RWPE1 (cell line): Measurements from ENCODE around the gene C5orf52.
"Not testable (repeated sequence)": the region's sequence is repeated elsewhere in the genome, so short reads cannot be mapped to it uniquely, and the experiment has no call there.

Experiments
- CTCF ChIA-PET: fragments of 350-600 bp; sonication (Branson Sonifier 250); formaldehyde crosslinking; extraction: SDS; loops from one replicate; lab custom pipeline; 2021; lab: Yijun Ruan, JAX
- POLR2A ChIA-PET: fragments of 400-600 bp; formaldehyde crosslinking; extraction: SDS; loops from one replicate; lab custom pipeline; 2020; ENCODE audit warnings: antibody characterized with exemption; ENCODE audit not compliant: low non-redundant PET; lab: Yijun Ruan, JAX
- DNase-seq: peaks from one replicate; pipeline ENCODE4 v3.0.0; 2012; ENCODE audit warnings: low spot score
- H3K27ac ChIP-seq: fragments of 450-650 bp; 2 replicates; pipeline ENCODE4 v1.5.1; 2017
- CTCF ChIP-seq: fragments of 450-650 bp; conservative IDR thresholded peaks from 2 replicates; pipeline ENCODE4 v1.5.1; 2017; ENCODE audit warnings: low read depth, mild to moderate bottlenecking

Gene C5orf52

GRCh38 chr5:157677931-157678330 is 6.6 kb downstream of the C5orf52 start:
- no peak for DNase-seq
- ChIA-PET CTCF (no interaction called here), POLR2A (no interaction called here)
- H3K27ac ChIP-seq: no peak overlapping the region
- no peak for TF ChIP-seq CTCF

- no peak overlapping the region for H3K27ac ChIP-seq
- CTCF ChIA-PET: interaction anchor here (0.6 kb wide), 1 partner anchor 72 kb away, joined by 3 read pairs; no protein-coding TSS in a partner anchor
- POLR2A ChIA-PET: no interaction called here
- TF ChIP-seq CTCF: no peak
- DNase-seq: no peak
These were observed 8.5 kb downstream of the C5orf52 start for GRCh38 chr5:157679801-157680200.

- CTCF ChIA-PET: no interaction called here
- POLR2A ChIA-PET: no interaction called here
- TF ChIP-seq CTCF: no peak
- DNase-seq: no peak
- H3K27ac ChIP-seq: no peak overlapping the region
These were observed 8.9 kb downstream of the C5orf52 start for GRCh38 chr5:157680239-157680638.

- TF ChIP-seq CTCF: no peak
- POLR2A ChIA-PET: no interaction called here
These were observed 9.7 kb downstream of the C5orf52 start for GRCh38 chr5:157681048-157681447.

GRCh38 chr5:157682257-157682656 is 10.9 kb downstream of the C5orf52 start:
- H3K27ac ChIP-seq: no peak overlapping the region
- ChIA-PET CTCF (interaction anchor here (0.7 kb wide), 1 partner anchor 1720 kb away, joined by 4 read pairs; no protein-coding TSS in a partner anchor), POLR2A (interaction anchor here (0.6 kb wide), 1 partner anchor 35 kb away, joined by 4 read pairs; no protein-coding TSS in a partner anchor)
- no peak for DNase-seq
- TF ChIP-seq CTCF: no peak

More at GRCh38 chr5:157681048-157681447, 9.7 kb downstream of the C5orf52 start:
- no peak overlapping the region for H3K27ac ChIP-seq
- no peak for DNase-seq
- CTCF ChIA-PET: interaction anchor here (0.7 kb wide), 1 partner anchor 402 kb away, joined by 3 read pairs; no protein-coding TSS in a partner anchor

GRCh38 chr5:157686276-157687197 is 15.2 kb downstream of the C5orf52 start:
- DNase-seq, CTCF ChIA-PET, H3K27ac ChIP-seq, POLR2A ChIA-PET: not testable (repeated sequence)

- TF ChIP-seq CTCF: no peak
- no peak for DNase-seq
- POLR2A ChIA-PET: no interaction called here
- CTCF ChIA-PET: no interaction called here
- H3K27ac ChIP-seq: no peak overlapping the region
These were observed 15.8 kb downstream of the C5orf52 start for GRCh38 chr5:157687198-157687554.
